ENCODE results near the gene VSX2.

The VSX2 gene

DNA sequence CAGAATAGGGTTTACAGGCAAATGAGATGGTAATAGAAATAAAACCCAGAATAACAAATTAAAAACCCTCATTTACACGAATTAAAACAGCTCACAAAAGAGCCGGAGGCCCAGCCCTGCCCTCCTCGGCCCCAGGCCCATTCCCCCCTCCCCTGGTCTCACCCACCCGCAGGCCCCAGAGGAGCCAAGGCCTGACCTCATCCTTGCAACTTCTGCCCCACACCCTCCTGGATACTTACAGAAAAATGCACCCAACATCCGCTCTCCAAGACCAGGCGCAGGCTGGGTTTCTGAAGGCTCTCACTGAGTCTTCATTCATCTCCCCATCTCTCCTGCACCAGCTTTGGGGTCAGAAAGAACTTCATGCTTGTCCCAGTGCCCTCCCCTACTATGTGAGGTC, 16.2 kb upstream of the VSX2 start:
- DNase-seq: no peak

GRCh38 chr14:74231784-74232183, 7.5 kb upstream of the VSX2 start:
- DNase-seq: no peak

- DNase-seq: no peak
Measured at GRCh38 chr14:74235017-74235416, 4.2 kb upstream of the VSX2 start.

DNA sequence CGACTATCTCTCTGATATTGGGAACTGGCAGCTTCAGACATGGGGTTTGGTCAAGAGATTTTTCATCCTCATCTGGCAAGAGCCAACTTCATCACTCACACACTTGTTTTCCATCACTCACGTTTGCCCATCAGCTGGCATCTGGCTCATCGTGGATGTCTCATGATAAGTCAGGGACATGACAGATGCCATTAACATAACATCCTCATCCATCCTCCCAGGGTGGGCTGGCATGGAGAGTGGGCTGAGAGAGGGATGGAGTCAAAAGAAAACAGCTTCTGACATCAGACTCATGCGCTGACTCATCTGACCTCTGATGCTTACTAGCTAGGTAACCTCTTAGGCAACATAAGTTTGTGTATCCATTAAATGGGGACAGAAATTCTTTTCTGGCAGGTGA, 1.8 kb upstream of the VSX2 start:
- no peak for DNase-seq

DNA sequence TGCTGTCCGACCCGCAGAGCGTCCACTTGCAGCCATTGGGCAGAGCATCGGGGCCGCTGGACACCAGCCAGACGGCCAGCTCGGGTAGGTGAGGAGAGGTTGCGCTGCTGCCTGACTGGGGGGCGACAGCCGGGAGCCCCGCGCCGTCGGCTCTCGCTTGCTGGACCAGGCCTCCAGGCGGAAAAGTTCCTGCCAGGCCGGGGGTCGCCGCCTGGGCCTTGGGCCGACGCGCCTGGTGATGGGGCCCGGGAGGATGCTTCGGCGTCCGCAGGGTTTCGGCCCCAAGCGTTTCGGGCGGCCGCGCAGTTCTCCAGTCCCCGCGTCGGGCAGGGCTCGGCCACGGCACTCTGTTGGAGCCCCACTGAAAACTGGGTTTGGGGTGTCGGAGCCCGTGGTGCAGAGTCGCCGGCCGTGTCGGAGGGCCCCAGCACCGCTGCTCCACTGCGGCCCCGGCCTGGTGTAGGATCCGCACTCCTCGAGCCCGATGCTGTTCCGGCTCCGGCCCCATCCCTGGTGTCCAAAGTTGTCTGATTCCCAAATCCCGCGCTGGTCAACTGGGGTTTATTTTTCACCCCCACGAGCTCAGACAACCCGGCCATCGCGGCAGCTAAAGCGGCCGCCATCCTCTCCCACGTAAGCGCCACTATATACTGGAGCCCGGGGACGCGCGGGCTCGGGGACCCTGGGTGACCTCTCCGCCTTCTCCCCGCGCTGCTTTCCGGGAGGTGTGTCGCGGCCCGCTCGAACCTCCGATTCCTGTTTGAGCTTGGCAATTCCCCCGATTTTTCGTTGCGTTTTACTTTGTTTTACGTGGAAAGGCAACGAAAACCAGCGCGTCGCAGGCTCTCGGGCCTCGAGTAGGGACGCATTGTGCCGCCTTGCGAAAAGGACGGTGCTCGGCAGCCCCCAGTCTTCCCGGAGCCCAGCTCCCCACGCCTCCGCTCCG, 872 bp downstream of the VSX2 start:
- DNase-seq: no peak

GRCh38 chr14:74240794-74241651, 1.8 kb downstream of the VSX2 start:
- DNase-seq: no peak

- no peak for DNase-seq
Measured at GRCh38 chr14:74241652-74242017, 2.4 kb downstream of the VSX2 start.

GRCh38 chr14:74242021-74242779, 3.0 kb downstream of the VSX2 start:
- no peak for DNase-seq

DNA sequence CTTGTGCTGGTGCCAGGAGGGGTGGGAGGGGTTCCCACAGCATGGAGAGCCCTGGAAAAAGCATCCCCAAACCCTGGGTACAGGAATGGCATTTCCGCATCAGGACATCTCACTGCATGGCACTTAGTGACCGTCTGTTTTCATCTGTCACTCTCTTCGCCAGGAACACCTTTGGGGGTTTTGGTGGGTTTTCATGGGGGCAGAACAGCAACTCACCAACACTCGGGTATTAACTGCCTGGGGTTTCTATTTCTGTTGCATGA, 3.5 kb downstream of the VSX2 start:
- DNase-seq: no peak

DNA sequence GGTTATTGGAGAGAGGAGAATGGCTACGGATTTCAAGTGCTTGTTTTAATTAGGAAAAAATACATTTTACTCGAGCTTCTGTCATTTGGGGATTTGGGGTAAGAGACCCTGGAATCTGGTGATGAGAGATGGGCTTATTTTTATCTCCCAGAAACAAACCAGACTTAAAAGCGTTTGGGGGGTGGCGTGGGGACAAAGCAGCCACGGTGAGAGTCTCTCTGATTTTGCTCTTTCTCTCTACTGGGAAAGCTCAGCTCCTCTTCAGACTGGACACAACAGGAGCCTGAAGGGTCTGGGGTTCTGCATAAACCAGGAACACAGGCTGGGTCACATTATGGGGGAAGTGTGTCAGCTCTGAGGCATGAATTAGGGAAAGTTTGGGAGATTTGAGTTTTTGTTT, 3.8 kb downstream of the VSX2 start:
- DNase-seq: no peak

- DNase-seq: no peak
Measured at GRCh38 chr14:74244115-74244514, 4.9 kb downstream of the VSX2 start.

DNA sequence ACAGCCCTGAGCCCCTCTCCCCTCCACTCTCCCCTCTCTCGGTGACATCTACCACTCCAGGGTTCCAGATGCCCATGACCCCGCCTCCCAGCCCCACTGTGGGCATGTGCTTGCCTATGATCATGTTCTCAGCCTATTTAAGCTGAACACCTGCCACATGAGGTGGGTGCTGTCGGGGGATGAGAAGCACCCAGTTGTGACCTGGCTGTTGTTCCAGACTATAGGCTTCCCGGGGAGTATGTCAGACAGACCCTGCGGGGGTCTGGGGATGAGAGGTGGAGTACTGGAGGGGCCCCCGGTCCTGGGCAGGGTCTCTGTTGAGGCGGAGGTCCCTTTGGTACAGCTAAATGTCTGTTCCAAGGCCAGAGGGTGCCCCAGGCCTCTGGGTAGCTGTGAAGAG, 6.0 kb downstream of the VSX2 start:
- peak; percentile 36 for DNase-seq

DNA sequence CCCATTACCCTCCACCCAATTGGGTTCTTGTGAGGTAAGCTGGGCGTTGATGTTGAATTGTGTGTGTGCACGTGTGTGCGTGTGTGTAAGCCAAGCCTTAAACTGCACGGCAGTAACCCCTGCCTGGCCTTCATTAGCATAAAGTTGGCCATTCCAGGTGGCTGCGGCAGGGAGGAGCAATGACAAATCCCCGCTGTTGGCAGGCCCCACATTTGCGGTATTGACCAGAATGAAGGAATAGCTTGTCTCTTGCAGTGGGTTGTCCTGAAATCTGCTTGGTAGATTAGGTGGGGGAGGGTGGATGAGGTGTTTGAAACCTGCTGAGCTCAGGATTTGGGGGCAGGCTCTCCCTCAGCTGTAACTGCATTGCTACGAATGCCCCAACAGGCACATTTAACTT, 7.3 kb downstream of the VSX2 start:
- DNase-seq: no peak

- no peak for DNase-seq
Measured at GRCh38 chr14:74248017-74248416, 8.8 kb downstream of the VSX2 start.

DNA sequence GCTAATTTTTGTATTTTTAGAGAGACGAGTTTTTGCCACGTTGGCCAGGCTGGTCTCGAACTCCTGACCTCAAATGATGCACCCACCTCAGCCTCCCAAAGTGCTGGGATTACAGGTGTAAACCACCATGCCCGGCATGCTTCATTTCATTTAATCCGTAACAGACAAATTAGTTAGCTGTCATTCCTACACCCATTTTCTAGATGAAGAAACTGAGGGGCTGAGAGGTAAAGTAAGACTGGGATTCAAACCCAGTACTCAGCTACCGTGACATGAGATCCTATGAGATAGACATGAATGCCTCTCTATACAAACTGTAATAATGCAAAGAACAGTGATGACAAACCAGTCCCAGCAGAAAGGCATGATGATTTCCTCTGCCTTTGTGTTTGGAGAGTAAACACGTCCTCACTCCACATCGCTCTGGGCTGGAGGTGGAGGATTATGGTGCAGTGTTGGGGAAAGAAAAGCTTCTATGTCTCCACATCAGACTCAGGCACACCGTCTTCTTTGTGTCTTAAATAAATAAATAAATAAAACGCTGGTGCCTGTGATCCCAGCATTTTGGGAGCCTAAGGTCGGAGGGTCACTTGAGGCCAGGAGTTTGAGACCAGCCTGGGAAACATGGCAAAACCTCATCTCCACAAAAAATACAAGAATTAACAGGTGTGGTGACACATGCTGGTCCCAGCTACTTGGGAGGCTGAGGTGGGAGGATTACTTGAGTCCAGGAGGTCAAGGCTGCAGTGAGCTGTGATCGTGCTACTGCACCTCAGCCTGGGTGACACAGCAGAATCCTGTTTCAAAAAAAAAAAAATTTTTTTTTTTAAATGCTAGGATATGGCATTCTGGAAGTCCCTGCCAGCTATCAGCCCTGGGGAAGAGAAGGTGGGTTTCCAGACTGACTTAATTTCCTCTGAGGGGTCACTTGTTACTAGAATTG, 10.5 kb downstream of the VSX2 start:
- DNase-seq: no peak

DNA sequence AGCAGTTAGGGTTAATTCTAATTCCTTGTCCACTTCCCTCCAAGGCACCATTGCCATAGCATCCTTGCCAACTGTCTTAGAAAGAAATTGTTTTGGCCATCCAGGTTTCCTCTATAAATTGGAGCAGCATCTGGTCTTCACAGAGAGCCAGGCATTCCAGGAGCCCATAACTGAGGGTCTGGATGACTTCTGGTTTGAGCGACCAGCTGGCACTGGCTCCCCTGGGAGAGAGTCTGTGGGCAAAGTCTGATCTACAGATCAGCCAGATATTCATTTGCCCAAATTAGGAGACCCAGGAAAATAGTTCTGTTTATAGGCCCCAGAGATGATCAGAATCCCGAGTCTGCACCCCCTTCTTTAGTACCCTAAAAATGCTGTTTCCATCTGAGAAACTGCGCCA, 16.0 kb downstream of the VSX2 start:
- peak; percentile 84 for DNase-seq

GRCh38 chr14:74257078-74257940, 18.1 kb downstream of the VSX2 start:
- peak; percentile 98 for DNase-seq

- peak; percentile 67 for DNase-seq
Measured at GRCh38 chr14:74257941-74258763, 18.9 kb downstream of the VSX2 start.

DNA sequence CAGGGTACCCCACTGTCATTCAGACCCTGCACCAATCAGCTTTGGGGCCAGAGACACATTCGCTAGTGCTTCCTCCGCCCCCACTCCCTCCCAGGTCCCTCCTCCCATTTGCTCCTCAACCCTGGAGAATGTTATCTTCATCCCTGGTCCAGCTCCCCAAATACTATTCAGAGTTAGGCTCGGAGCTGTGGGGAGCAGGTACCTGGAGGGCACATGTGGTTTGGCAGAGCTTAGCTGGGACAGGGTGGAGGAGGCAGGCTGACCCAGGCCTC, 19.5 kb downstream of the VSX2 start:
- no peak for DNase-seq

- no peak for DNase-seq
Measured at GRCh38 chr14:74259513-74259912, 20.3 kb downstream of the VSX2 start.

Measured in NCI-H2171 treated with DMSO at 0.1 percent for 48 hours (cell line).